NOMO-1 (cell line): ENCODE results near the gene FUT7.

Experiments
- DNase-seq, 2 experiments: peaks; one replicate each; lab custom pipeline; 2025; ENCODE audit not compliant: unreplicated experiment in 2 of 2; lab: John Stamatoyannopoulos, UW

The FUT7 gene

GRCh38 chr9:137050570-137050969 lies 18.7 kb upstream of the FUT7 start:
- no peak for DNase-seq

- DNase-seq = peak; percentile 69 to 71
Measured at GRCh38 chr9:137049544-137050449, 17.9 kb upstream of the FUT7 start.

GRCh38 chr9:137048655-137049543 lies 17.0 kb upstream of the FUT7 start:
- DNase-seq = no peak

GRCh38 chr9:137046088-137046787 lies 14.3 kb upstream of the FUT7 start, which contains the start of gene NPDC1:
NPDC1 (minus strand) TSS chr9:137046177; CDS start chr9:137045989, 188 bp downstream.
- DNase-seq = peak; percentile 70 to 79

- DNase-seq = no peak
Measured at GRCh38 chr9:137045294-137046087, 13.6 kb upstream of the FUT7 start.

- no peak for DNase-seq
Measured at GRCh38 chr9:137044502-137045177, 12.8 kb upstream of the FUT7 start.

- no peak for DNase-seq
Measured at GRCh38 chr9:137044037-137044436, 12.1 kb upstream of the FUT7 start.

GRCh38 chr9:137042751-137043727 lies 11.2 kb upstream of the FUT7 start:
- no peak for DNase-seq

- no peak for DNase-seq
Measured at GRCh38 chr9:137041124-137041523, 9.2 kb upstream of the FUT7 start.

GRCh38 chr9:137040568-137040967 lies 8.7 kb upstream of the FUT7 start:
- no peak for DNase-seq

GRCh38 chr9:137039611-137040366 lies 7.9 kb upstream of the FUT7 start:
- DNase-seq = no peak

GRCh38 chr9:137038916-137039315 lies 7.0 kb upstream of the FUT7 start:
- no peak for DNase-seq

GRCh38 chr9:137037483-137037882 lies 5.6 kb upstream of the FUT7 start:
- DNase-seq = no peak

- DNase-seq = no peak
Measured at GRCh38 chr9:137037035-137037434, 5.1 kb upstream of the FUT7 start.

GRCh38 chr9:137035937-137036336 lies 4.0 kb upstream of the FUT7 start:
- DNase-seq = no peak

GRCh38 chr9:137035507-137035834 lies 3.6 kb upstream of the FUT7 start:
- DNase-seq = no peak

- peak; percentile 86 to 90 for DNase-seq
Measured at GRCh38 chr9:137034709-137035506, 3.0 kb upstream of the FUT7 start.
